Adrenal gland (tissue), 12 donors: ENCODE measurements around the gene SAMHD1. TPM values are rescaled to one million over a fixed set of nuclear protein-coding genes. Genes with fewer than 3 reads are reported as not detected.

Experiments used
- DNase-seq, 7 donors: peaks; one replicate each; pipeline ENCODE4 v3.0.0-alpha.2; 2019 to 2020
- H3K27ac ChIP-seq, 5 donors: fragments of 200-600 bp; sonication (generic) in 4 of 5; 1 replicate in 3 of 5; 2 replicates in 2 of 5; pipeline versions ENCODE4 v1.5.1 to v1.8.0; 2016 to 2020; ENCODE audit warnings: mild to moderate bottlenecking in 1 of 5
- H3K27me3 ChIP-seq: fragments of 200-600 bp; 2 replicates; pipeline ENCODE4 v1.8.0; 2021
- H3K36me3 ChIP-seq, 2 donors: fragments of 200-600 bp; replicated peaks in 1 of 2; 1 replicate in 1 of 2; 2 replicates in 1 of 2; pipeline versions ENCODE4 v1.5.1 to v1.8.0; 2018 to 2022
- H3K4me1 ChIP-seq, 2 donors: fragments of 200-600 bp; replicated peaks in 1 of 2; 1 replicate in 1 of 2; 2 replicates in 1 of 2; pipeline versions ENCODE4 v1.5.1 to v1.8.0; 2018 to 2021
- H3K4me3 ChIP-seq, 4 donors: fragments of 200-600 bp; sonication (generic) in 3 of 4; one replicate each; pipeline ENCODE4 v1.5.1; 2016 to 2018
- H3K9me3 ChIP-seq, 3 donors: fragments of 200-600 bp; sonication (generic) in 1 of 3; replicated peaks in 1 of 3; 1 replicate in 2 of 3; 2 replicates in 1 of 3; pipeline versions ENCODE4 v1.5.1 to v1.8.0; 2016 to 2021
- CTCF ChIP-seq, 6 experiments: fragments of 450-650 bp in 4 of 6; fragments of 200-600 bp in 2 of 6; sonication (generic) in 1 of 6; IDR thresholded peaks; 1 replicate in 5 of 6; 2 replicates in 1 of 6; pipeline versions ENCODE4 v1.5.1 to v1.8.0; 2016 to 2021; ENCODE audit warnings: antibody characterized with exemption in 6 of 6, mild to moderate bottlenecking in 2 of 6, moderate library complexity in 1 of 6
- POLR2A ChIP-seq, 2 donors: fragments of 450-650 bp; IDR thresholded peaks; one replicate each; pipeline ENCODE4 v1.6.1; 2017; ENCODE audit warnings: antibody characterized with exemption in 2 of 2, mild to moderate bottlenecking in 2 of 2, moderate library complexity in 1 of 2
- WGBS, 4 donors: extraction: QIAGEN DNeasy Blood & Tissue Kit in 2 of 4; methylation state at CpG; one replicate each; pipeline versions ENCODE4 v1.1.5 to v1.1.7; 2013 to 2017; 5-methylcytosine and 5-hydroxymethylcytosine counted together
- intact Hi-C, 2 donors: fragments of 100-400 bp; cut with DNase I; formaldehyde crosslinking; loops; one replicate each; pipeline versions ENCODE4 v1.14.1 to v1.15.0; 2022 to 2023
- polyA plus RNA-seq, 3 donors: library from polyadenylated mRNA; stranded (reverse); fragments of 200-250 nt in 2 of 3; fragments of 350-450 nt in 1 of 3; fragmentation: Illumina TruSeq in 1 of 3; extraction: RNeasy Lipid Tissue Mini Kit (QIAGEN cat#74804) in 1 of 3; gene quantifications; one replicate each; pipeline ENCODE4 v1.2.3, GENCODE V29; 2013 to 2014
- total RNA-seq, 9 donors: library from RNA; depleted of rRNA in 4 of 9; stranded (reverse); fragments of >200 nt in 4 of 9; fragments of 120-200 nt in 1 of 9; fragmentation: NEBNext Ultra II Directional in 1 of 9; extraction: Animal tissue kit (Norgen Biotek cat#: 25700) in 1 of 9; gene quantifications; one replicate each; pipeline versions ENCODE4 v1.1.0 to v1.2.4, GENCODE V29; 2013 to 2023
- donor health status: healthy with polysubstance abuse.
- donor health status: Bipolar disorder and iron deficiency.
- donor health status: DM: yes; HTN: yes; CAD: no.
- donor health status: DM: no; HTN: no; CAD: no.
- donor health status: DM: no; HTN: no; CAD: no.
- donor health status: DM: yes; HTN: yes; CAD: no.

Gene SAMHD1
- total and polyA plus RNA-seq, 12 donors: 27.1 to 232 (median 92.1) TPM

- peak in 1 of 7 donors; percentile 2 for DNase-seq
- no peak for TF ChIP-seq CTCF (IDR thresholded peaks at IDR 0.05)
- TF ChIP-seq POLR2A (IDR thresholded peaks at IDR 0.05): no peak
- intact Hi-C loops: no loop called here
- Histone ChIP-seq H3K27me3 (no peaks in the 10 kb centered on the region), H3K4me1 (no peaks in the 10 kb centered on the region), H3K27ac (no peak overlapping the region), H3K4me3 (no peak overlapping the region), H3K36me3 (peaks cover 0 to 98% of the 10 kb centered on the region in 2 donors), H3K9me3 (no peaks in the 10 kb centered on the region)
- 84 to 94% (median 88%) methylated on average over 2 of the region's 2 CpGs for WGBS, 4 donors
Measured at GRCh38 chr20:36904690-36905089, 46.8 kb downstream of the SAMHD1 start.

GRCh38 chr20:36895036-36895435 is 56.5 kb downstream of the SAMHD1 start:
- Histone ChIP-seq H3K9me3 (no peaks in the 10 kb centered on the region), H3K27me3 (no peaks in the 10 kb centered on the region), H3K36me3 (peaks cover 0 to 93% of the 10 kb centered on the region in 2 donors), H3K4me3 (no peak overlapping the region), H3K4me1 (no peaks in the 10 kb centered on the region), H3K27ac (no peak overlapping the region)
- DNase-seq: no peak
- TF ChIP-seq CTCF (IDR thresholded peaks at IDR 0.05) (no peak), POLR2A (IDR thresholded peaks at IDR 0.05) (no peak)
- 87 to 88% (median 88%) methylated on average over 2 of the region's 2 CpGs for WGBS, 4 donors
- intact Hi-C loops: no loop called here

- WGBS, 4 donors: 89 to 100% (median 94%) methylated on average over 3 of the region's 3 CpGs
- intact Hi-C loops: no loop called here
- TF ChIP-seq CTCF (IDR thresholded peaks at IDR 0.05) (no peak), POLR2A (IDR thresholded peaks at IDR 0.05) (no peak)
- H3K36me3 ChIP-seq: peaks cover 0 to 90% of the 10 kb centered on the region in 2 donors
- H3K4me1 ChIP-seq: no peaks in the 10 kb centered on the region
- H3K9me3 ChIP-seq: no peaks in the 10 kb centered on the region
- no peak overlapping the region for H3K27ac ChIP-seq
- DNase-seq: no peak
- H3K4me3 ChIP-seq: no peak overlapping the region
- H3K27me3 ChIP-seq: no peaks in the 10 kb centered on the region
Measured at GRCh38 chr20:36893801-36894200, 57.7 kb downstream of the SAMHD1 start.

- no peak for DNase-seq
- peaks cover 0 to 16% of the 10 kb centered on the region in 2 donors for H3K4me1 ChIP-seq
- no peak for TF ChIP-seq POLR2A (IDR thresholded peaks at IDR 0.05)
- no peak for TF ChIP-seq CTCF (IDR thresholded peaks at IDR 0.05)
- no peaks in the 10 kb centered on the region for H3K9me3 ChIP-seq
- WGBS, 4 donors: 81 to 91% (median 89%) methylated on average over 2 to 4 of the region's 4 CpGs
- H3K27ac ChIP-seq: no peak overlapping the region
- H3K36me3 ChIP-seq: peaks cover 0 to 66% of the 10 kb centered on the region in 2 donors
- no peaks in the 10 kb centered on the region for H3K27me3 ChIP-seq
- H3K4me3 ChIP-seq: no peak overlapping the region
- intact Hi-C loops: no loop called here
Measured at GRCh38 chr20:36891211-36891610, 60.3 kb downstream of the SAMHD1 start.
